GM19395 (cell line): ENCODE measurements around the gene TES.
"Not testable (repeated sequence)": the region's sequence is repeated elsewhere in the genome, so short reads cannot be mapped to it uniquely, and the experiment has no call there.

Experiments used
- ATAC-seq: cut with Tn5 transposase; IDR thresholded peaks from one replicate; pipeline ENCODE4 v1.9.1; 2021; ENCODE audit warnings: mild to moderate bottlenecking, moderate library complexity; ENCODE audit not compliant: unreplicated experiment

TES gene

DNA sequence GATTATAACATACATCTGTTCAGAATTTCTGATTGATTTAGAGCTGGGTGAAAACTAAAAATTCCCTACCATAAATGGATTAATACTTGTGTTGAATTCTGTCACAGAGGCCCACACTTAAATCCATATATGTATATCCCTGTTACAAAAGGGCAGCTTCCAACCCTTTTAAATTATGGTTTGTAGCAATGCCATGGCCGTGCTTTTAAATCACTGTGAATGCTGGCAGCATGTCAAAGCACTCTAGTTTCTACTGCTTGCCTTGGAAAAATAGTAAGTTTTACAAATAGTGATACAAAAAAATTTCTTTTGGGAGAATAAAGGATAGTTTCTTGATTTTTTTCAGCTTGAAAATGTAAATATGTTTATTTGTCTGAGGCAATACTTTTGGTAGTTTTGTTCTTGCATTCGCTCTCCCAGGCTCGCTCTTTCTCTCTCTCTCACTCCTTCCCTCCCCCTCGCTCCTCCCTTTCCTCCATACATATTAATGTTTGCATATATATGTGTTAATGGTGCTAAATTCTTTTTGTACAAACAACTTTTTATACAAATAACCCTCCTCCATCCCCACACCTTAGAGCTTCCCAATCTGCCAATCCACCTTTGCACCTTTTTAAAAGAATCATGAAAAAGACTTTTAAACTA, 29.8 kb downstream of the TES start:
- no peak for ATAC-seq

- ATAC-seq: no peak
Measured at GRCh38 chr7:116241291-116241690, 31.0 kb downstream of the TES start.

DNA sequence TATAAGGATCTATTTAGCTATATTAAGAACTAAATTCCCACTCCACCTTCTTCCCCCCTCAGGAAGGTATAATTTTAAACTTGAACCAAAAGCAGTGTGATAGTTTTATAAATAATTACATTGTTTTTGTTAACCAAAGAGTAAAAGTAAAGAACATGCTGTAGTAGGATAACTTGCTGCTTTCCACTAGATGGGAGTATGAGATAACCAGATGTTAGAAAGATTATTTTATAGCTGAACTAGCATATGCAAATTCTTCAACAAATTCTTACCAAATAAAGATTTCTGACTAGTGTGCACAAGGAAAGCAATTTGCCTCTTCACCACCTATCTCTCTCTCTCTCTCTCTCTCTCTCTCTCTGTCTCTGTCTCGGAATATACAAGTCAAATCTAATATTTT, 31.8 kb downstream of the TES start:
- no peak for ATAC-seq

GRCh38 chr7:116242759-116243158, 32.4 kb downstream of the TES start:
- ATAC-seq: no peak

DNA sequence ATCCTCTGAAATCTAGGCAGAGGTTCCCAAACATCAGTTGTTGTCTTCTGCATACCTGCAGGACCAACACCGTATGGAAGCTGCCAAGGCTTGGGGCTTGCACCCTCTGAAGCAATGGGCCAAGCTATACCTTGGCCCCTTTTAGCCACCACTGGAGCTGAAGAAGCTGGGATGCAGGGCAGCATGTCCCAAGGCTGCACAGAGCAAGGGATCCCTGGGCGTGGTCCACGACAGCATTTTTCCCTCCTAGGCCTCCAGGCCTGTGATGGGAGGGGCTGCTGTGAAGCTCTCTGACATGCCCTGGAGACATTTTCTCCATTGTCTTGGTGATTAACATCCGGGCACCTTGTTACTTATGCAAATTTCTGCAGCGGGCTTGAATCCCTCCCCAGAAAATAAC, 34.5 kb downstream of the TES start:
- ATAC-seq: not testable (repeated sequence)

DNA sequence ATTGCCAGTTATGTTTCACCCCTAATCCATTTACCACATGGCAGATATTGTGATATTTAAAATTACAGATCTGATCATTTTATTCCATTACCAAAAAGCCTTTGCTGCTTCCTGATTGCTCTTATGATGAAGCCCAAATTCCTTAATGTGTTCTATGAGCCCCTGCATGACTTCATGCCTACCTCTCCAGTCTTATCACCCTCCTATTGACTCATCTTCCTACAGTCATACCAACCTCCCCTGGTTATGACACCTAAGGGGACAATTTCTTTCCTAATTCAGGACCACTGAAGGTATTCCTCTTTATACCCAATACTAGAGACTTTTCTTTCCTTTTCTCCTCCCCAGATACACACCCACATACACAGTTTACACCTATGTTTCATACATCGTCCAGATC, 36.0 kb downstream of the TES start:
- no peak for ATAC-seq

GRCh38 chr7:116249969-116250553, 39.7 kb downstream of the TES start:
- peak; percentile 64 for ATAC-seq

DNA sequence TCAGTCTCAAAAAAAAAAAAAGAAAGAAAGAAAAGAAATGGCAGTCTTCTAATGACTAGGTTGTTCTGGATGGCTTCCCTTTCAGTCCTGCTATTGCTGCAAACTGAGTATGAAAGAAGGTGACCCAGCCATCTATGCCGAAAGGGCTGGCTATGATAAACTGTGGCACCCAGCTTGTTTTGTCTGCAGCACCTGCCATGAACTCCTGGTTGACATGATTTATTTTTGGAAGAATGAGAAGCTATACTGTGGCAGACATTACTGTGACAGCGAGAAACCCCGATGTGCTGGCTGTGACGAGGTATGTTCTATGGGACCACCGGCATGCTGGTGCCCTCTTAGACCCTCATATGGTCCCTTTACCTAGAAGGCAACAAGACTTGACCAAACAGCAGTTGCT, 41.3 kb downstream of the TES start:
- no peak for ATAC-seq

- ATAC-seq: no peak
Measured at GRCh38 chr7:116252249-116252648, 41.9 kb downstream of the TES start.

DNA sequence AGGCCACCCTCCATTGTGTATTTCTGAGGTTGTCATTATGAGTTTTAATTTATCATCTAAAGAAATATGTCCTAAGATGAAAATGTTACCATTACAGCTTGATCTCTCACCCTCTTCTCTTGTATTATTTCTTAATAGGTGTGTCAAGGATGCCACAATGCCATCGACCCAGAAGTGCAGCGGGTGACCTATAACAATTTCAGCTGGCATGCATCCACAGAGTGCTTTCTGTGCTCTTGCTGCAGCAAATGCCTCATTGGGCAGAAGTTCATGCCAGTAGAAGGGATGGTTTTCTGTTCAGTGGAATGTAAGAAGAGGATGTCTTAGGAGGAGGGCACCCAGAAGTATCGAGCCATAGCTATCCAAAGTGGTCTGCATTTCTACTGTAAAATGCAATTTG, 46.8 kb downstream of the TES start:
- ATAC-seq: no peak

- peak; percentile 59 for ATAC-seq
Measured at GRCh38 chr7:116258734-116259133, 48.4 kb downstream of the TES start.

DNA sequence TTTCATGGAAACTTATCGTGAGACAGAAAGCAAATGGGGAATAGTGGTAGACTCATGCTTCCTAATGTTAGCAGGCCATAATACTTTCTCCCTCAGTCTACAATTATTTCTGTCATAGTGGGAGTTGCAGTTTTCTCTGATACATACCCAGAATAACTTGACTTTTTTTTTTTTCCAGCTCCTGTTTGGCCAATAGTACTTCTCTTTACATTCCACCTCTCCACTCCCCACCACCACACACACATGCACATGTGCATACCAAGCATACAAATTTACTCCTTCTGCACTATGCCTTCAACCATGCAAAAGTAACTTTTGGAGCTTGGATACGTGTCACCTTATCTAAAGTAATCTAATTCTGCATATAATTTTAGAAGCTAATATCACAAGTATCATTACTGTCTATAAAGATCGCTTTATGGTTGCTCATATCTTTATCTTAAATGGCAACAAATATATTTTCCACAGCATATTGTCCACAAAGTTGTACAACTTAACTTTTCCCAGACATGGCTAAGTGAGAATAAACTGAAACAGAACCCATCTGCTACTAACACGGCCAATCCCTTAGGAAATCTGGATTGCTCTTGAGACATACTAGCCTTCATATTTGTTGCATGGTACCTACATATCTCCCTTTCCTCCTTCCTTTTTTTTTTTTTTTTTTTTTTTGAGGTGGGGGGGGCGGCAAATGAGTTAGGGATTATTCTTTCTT, 49.0 kb downstream of the TES start:
- no peak for ATAC-seq

DNA sequence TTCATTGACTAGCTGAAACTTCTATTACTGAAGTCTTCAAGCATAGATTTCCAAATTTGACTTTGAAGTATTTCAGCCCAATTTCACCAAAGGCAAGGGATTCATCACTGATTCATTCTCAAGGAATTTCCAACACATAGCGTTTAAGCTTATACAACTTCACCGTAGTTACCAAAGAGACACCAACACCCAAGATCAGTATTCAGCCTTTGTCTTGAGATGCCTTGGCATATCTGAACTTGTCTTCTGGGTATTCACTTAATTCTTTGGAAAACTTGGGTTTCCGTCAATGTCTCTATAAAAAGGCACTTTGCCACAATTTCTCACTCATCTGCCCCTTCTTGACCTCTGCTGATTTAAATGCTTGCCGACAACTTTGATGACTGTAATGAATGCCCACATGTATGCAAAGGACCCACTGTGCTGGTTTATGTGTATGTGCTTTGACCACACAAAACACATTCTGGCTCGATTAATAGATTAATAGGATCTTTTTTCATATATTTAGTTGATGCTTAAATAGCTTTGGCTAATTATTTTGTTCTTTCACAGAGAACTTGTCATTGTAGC, 49.6 kb downstream of the TES start:
- no peak for ATAC-seq

GRCh38 chr7:116261904-116262303, 51.6 kb downstream of the TES start:
- no peak for ATAC-seq

DNA sequence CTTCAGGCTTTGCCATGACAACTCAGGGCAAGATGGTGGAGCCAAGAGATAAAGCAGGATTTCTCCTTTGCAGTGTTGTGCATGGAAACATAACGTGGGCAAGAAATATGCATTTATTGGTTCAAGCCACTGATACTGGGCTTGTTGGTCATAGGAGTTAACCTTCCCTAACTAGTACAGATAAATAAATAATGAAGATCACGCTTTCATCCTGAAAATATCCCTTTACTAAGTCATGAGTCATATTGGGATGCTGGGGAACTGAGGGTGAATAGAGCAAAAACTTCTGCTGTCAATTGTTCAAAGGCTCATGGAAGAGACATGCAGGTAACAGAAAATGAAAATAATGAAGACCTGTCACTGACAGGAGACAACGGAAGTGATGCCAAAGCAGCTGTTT, 55.5 kb downstream of the TES start:
- no peak for ATAC-seq

DNA sequence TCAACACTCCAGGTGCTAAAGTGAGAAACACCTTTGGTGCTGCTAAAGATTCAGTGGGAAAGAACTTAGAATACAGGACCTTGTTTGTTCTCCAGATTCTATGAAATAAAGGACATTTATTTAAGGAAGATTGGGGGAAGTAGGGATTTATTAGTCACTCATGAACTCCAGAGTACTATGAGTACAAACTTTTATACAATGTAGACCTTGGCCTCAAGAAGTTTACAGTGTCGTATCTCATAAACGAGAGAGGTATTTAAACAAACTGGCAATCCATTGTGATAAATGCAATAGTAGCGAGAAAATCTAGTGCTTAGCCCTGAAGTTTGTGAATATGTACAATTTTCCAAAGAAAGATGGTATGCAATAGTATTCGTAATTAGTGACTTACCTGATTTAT, 59.1 kb downstream of the TES start:
- no peak for ATAC-seq

DNA sequence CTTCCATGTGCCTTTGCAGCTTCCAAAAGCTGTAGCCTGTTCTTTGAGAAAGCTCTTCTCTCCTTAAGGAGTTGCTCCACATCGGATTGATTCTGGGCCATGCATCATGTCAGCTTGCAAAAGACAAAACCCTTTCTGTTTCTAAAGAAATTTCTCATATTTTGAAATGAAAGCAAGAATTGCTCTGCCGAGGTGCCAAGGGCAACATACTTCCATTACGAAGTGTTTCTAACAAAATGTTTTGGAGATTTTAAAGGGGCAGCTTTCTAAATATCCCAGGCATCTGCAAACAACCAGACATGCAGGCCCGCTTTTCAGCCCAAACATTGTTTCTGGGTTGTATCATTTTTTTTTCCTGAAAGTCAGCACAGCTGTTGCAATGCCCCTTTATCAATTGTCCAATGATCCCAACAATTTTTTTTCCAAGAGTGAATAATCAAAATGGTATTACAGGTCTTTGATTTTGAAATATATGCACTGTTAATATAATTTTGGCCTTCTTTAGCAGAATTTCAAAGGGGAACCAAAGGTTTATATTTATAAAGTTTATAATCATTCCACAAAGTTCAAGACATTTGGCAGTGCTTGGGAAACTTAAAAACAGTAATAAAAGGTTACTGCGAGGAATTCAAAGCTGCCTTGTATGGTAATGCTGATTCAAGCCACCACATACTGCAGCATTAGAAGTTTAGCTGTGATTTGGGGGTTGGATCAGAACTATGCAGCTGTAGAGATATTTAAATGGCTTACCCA, 61.0 kb downstream of the TES start:
- ATAC-seq: no peak

GRCh38 chr7:116271963-116272886, 61.9 kb downstream of the TES start:
- no peak for ATAC-seq

DNA sequence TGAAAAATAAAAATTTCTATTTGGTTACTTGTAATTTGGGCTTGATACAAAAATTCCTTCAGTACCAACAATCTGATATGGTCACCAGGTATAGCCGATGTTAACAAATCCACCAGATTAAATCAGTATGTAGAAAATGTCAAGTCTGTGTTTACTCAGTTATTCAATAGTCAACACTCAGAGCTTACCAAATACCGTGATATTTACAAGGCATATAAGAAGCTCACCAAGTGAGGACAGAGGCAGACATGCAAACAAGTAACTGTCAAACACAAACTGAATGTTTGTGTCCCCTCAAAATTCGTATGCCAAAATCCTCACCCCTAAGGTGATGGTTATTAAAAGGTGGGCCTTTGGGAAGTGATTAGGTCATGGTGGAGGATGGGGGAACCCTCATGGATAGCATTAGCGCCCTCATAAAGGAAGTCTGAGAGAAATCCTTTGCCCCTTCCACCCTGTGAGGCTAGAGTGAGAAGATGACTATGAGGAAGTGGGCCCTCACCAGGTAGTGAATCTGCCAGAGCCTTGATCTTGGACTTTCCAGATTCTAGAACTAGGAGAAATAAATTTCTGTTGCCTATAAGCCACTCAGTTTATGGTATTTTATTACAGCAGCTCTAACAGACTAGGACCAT, 63.1 kb downstream of the TES start:
- no peak for ATAC-seq

DNA sequence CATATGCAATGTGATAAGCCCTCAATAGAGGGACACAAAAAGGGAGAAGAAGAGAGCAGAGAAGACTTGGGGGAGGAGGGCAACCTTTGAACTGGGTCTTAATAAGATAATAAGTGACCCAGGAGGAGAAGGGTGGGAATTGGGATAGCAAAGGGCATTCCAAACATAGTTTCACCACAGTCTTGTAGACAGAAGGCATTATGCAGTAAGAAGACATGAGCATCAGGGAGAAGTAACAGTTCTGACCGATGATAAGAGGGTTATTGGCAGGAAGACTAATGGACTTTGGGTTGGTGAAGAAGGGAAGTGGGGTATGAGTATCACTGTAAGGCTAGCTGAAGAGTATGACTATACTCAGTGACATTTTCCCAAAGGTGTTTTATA, 63.6 kb downstream of the TES start:
- ATAC-seq: no peak
